CD4-positive, CD25-positive, alpha-beta regulatory T cell (primary cell): Measurements from ENCODE around the gene SKA3. TPM values are rescaled to one million over a fixed set of nuclear protein-coding genes. Genes with fewer than 3 reads are reported as not detected.
"Not testable (repeated sequence)": the region's sequence is repeated elsewhere in the genome, so short reads cannot be mapped to it uniquely, and the experiment has no call there.

Source experiments
- ATAC-seq, 2 donors: fragments of 150-1000 bp; cut with Tn5 transposase; one replicate each; pipeline ENCODE4 v1.10.0; 2021; ENCODE audit warnings: low read depth in 2 of 2, moderate number of reproducible peaks in 2 of 2, moderate library complexity in 1 of 2
- DNase-seq, 3 donors: peaks; one replicate each; pipeline versions ENCODE4 v3.0.0 to v3.0.0-alpha.2; 2012 to 2022; ENCODE audit warnings: mixed read lengths in 1 of 3
- H3K27ac ChIP-seq: one replicate; pipeline ENCODE4 v1.7.0; 2013; ENCODE audit warnings: mild to moderate bottlenecking, low read length; ENCODE audit not compliant: insufficient read depth, poor library complexity, severe bottlenecking
- H3K27me3 ChIP-seq: one replicate; pipeline ENCODE4 v1.7.0; 2013; ENCODE audit warnings: low read length; ENCODE audit not compliant: control insufficient read depth, insufficient read depth
- H3K36me3 ChIP-seq: one replicate; pipeline ENCODE4 v1.7.0; 2013; ENCODE audit warnings: mild to moderate bottlenecking, low read length, moderate library complexity; ENCODE audit not compliant: control insufficient read depth, insufficient read depth
- H3K4me1 ChIP-seq: 2 replicates; pipeline ENCODE4 v1.7.0; 2013; ENCODE audit warnings: mild to moderate bottlenecking, low read length; ENCODE audit not compliant: insufficient read depth, control insufficient read depth, poor library complexity, severe bottlenecking
- H3K4me3 ChIP-seq: one replicate; pipeline ENCODE4 v1.7.0; 2013; ENCODE audit warnings: low read depth, mild to moderate bottlenecking, low read length, moderate library complexity
- H3K9me3 ChIP-seq, 2 experiments: 1 replicate in 1 of 2; 2 replicates in 1 of 2; pipeline ENCODE4 v1.7.0; 2013; ENCODE audit warnings: low read length in 2 of 2, mild to moderate bottlenecking in 1 of 2, moderate library complexity in 1 of 2; ENCODE audit not compliant: control insufficient read depth in 2 of 2
- H3K27ac Mint-ChIP-seq, 3 donors: one replicate each; pipeline ENCODE4 v1.8.0; 2020 to 2022; ENCODE audit warnings: mild to moderate bottlenecking in 3 of 3, mixed read lengths in 3 of 3, moderate library complexity in 2 of 3
- H3K27me3 Mint-ChIP-seq: one replicate; pipeline ENCODE4 v1.8.0; 2022; ENCODE audit warnings: mild to moderate bottlenecking, mixed read lengths
- H3K36me3 Mint-ChIP-seq: one replicate; pipeline ENCODE4 v1.8.0; 2020; ENCODE audit warnings: mixed read lengths
- H3K4me1 Mint-ChIP-seq, 4 donors: one replicate each; pipeline ENCODE4 v1.8.0; 2020 to 2022; ENCODE audit warnings: mixed read lengths in 4 of 4, mild to moderate bottlenecking in 1 of 4
- H3K4me3 Mint-ChIP-seq, 4 donors: one replicate each; pipeline ENCODE4 v1.8.0; 2020 to 2022; ENCODE audit warnings: mild to moderate bottlenecking in 4 of 4, mixed read lengths in 4 of 4, moderate library complexity in 3 of 4
- H3K9me3 Mint-ChIP-seq, 7 donors: one replicate each; pipeline ENCODE4 v1.8.0; 2020 to 2022; ENCODE audit warnings: mixed read lengths in 7 of 7, mild to moderate bottlenecking in 3 of 7, moderate library complexity in 2 of 7
- polyA plus RNA-seq, 4 donors: library from polyadenylated mRNA; unstranded; fragments of 300-500 nt; fragmentation: Illumina TruSeq; gene quantifications; one replicate each; pipeline ENCODE4 v1.2.3, GENCODE V29; 2021
- total RNA-seq: library from RNA; stranded (reverse); gene quantifications from one replicate; pipeline ENCODE4 v1.2.3, GENCODE V29; 2022

SKA3 gene
- total and polyA plus RNA-seq, 5 donors from 2014 or later: 0.72 to 3.0 (median 2.4) TPM

- peaks cover 37% of the 10 kb centered on the region for H3K4me1 ChIP-seq
- H3K36me3 ChIP-seq: peaks cover 14% of the 10 kb centered on the region
- peak overlapping the region; percentile 96 to 100 (median 97) for H3K4me3 Mint-ChIP-seq
- H3K4me3 ChIP-seq: peak overlapping the region; percentile 99
- DNase-seq: no peak
- peaks cover 5 to 43% (median 29%) of the 10 kb centered on the region in 4 donors for H3K4me1 Mint-ChIP-seq
- H3K27ac Mint-ChIP-seq: peak overlapping the region; percentile 98 to 100 (median 99)
- H3K36me3 Mint-ChIP-seq: peaks cover 15% of the 10 kb centered on the region
- H3K27me3 Mint-ChIP-seq: peaks cover 19% of the 10 kb centered on the region
- no peaks in the 10 kb centered on the region for H3K9me3 ChIP-seq
- no peak for ATAC-seq
- H3K27ac ChIP-seq: peak overlapping the region; percentile 99
- peaks cover 0 to 2% (median 0%) of the 10 kb centered on the region in 7 donors for H3K9me3 Mint-ChIP-seq
- peaks cover 2% of the 10 kb centered on the region for H3K27me3 ChIP-seq
Observed at GRCh38 chr13:21139374-21139773, 37.0 kb downstream of the SKA3 start.

- Mint-ChIP-seq H3K9me3 (peaks cover 0 to 2% (median 0%) of the 10 kb centered on the region in 7 donors), H3K27ac (peak overlapping the region in 2 of 3 donors; percentile 3 to 65), H3K4me3 (peak overlapping the region; percentile 50 to 85 (median 75)), H3K36me3 (peaks cover 11% of the 10 kb centered on the region), H3K4me1 (peaks cover 5 to 38% (median 26%) of the 10 kb centered on the region in 4 donors), H3K27me3 (peaks cover 22% of the 10 kb centered on the region)
- ATAC-seq: no peak
- Histone ChIP-seq H3K9me3 (no peaks in the 10 kb centered on the region), H3K4me1 (peaks cover 33% of the 10 kb centered on the region), H3K27me3 (peaks cover 2% of the 10 kb centered on the region), H3K36me3 (peaks cover 11% of the 10 kb centered on the region), H3K27ac (no peak overlapping the region), H3K4me3 (no peak overlapping the region)
- DNase-seq: no peak
Observed at GRCh38 chr13:21138561-21138960, 37.8 kb downstream of the SKA3 start.

GRCh38 chr13:21137696-21138095, 38.7 kb downstream of the SKA3 start:
- ATAC-seq: no peak
- Mint-ChIP-seq H3K4me3 (no peak overlapping the region), H3K9me3 (peaks cover 0 to 2% (median 0%) of the 10 kb centered on the region in 7 donors), H3K36me3 (peaks cover 5% of the 10 kb centered on the region), H3K27me3 (peaks cover 29% of the 10 kb centered on the region), H3K27ac (no peak overlapping the region), H3K4me1 (peaks cover 5 to 30% (median 17%) of the 10 kb centered on the region in 4 donors)
- Histone ChIP-seq H3K27me3 (peaks cover 2% of the 10 kb centered on the region), H3K36me3 (peaks cover 3% of the 10 kb centered on the region), H3K4me1 (peaks cover 25% of the 10 kb centered on the region), H3K9me3 (no peaks in the 10 kb centered on the region), H3K4me3 (no peak overlapping the region), H3K27ac (no peak overlapping the region)
- DNase-seq: no peak

GRCh38 chr13:21135833-21136232, 40.5 kb downstream of the SKA3 start:
- not testable (repeated sequence) for H3K9me3 ChIP-seq, H3K4me3 ChIP-seq, H3K27ac ChIP-seq, H3K36me3 Mint-ChIP-seq, ATAC-seq, H3K27me3 ChIP-seq, H3K4me1 ChIP-seq, DNase-seq, H3K4me3 Mint-ChIP-seq, H3K9me3 Mint-ChIP-seq, H3K27ac Mint-ChIP-seq, H3K36me3 ChIP-seq
- Mint-ChIP-seq H3K27me3 (peaks cover 29% of the 10 kb centered on the region), H3K4me1 (peaks cover 5 to 22% (median 12%) of the 10 kb centered on the region in 4 donors)

- no peak overlapping the region for H3K4me3 ChIP-seq
- DNase-seq (no peak), ATAC-seq (no peak)
- peaks cover under 1% of the 10 kb centered on the region for H3K4me1 ChIP-seq
- H3K27ac Mint-ChIP-seq: no peak overlapping the region
- no peak overlapping the region for H3K27ac ChIP-seq
- H3K4me1 Mint-ChIP-seq: peaks cover 0 to 9% (median 4%) of the 10 kb centered on the region in 4 donors
- H3K27me3 Mint-ChIP-seq: peaks cover 40% of the 10 kb centered on the region
- H3K27me3 ChIP-seq: peaks cover 2% of the 10 kb centered on the region
- no peaks in the 10 kb centered on the region for H3K36me3 ChIP-seq
- H3K9me3 Mint-ChIP-seq: peaks cover 0 to 2% (median 0%) of the 10 kb centered on the region in 7 donors
- no peaks in the 10 kb centered on the region for H3K9me3 ChIP-seq
- H3K4me3 Mint-ChIP-seq: no peak overlapping the region
- peaks cover 4% of the 10 kb centered on the region for H3K36me3 Mint-ChIP-seq
Observed at GRCh38 chr13:21134475-21134874, 41.9 kb downstream of the SKA3 start.

GRCh38 chr13:21133077-21133476, 43.3 kb downstream of the SKA3 start:
- H3K4me1 ChIP-seq: no peaks in the 10 kb centered on the region
- no peak overlapping the region for H3K27ac Mint-ChIP-seq
- peaks cover 36% of the 10 kb centered on the region for H3K27me3 Mint-ChIP-seq
- H3K9me3 ChIP-seq: no peaks in the 10 kb centered on the region
- H3K4me3 Mint-ChIP-seq: no peak overlapping the region
- no peaks in the 10 kb centered on the region for H3K4me1 Mint-ChIP-seq
- ATAC-seq (no peak), DNase-seq (no peak)
- H3K9me3 Mint-ChIP-seq: peaks cover 0 to 2% (median 0%) of the 10 kb centered on the region in 7 donors
- H3K4me3 ChIP-seq: no peak overlapping the region
- H3K36me3 ChIP-seq: no peaks in the 10 kb centered on the region
- H3K27me3 ChIP-seq: peaks cover 2% of the 10 kb centered on the region
- H3K27ac ChIP-seq: no peak overlapping the region
- H3K36me3 Mint-ChIP-seq: peaks cover 4% of the 10 kb centered on the region

GRCh38 chr13:21130116-21130515, 46.2 kb downstream of the SKA3 start:
- Mint-ChIP-seq H3K4me3 (no peak overlapping the region), H3K36me3 (peaks cover 4% of the 10 kb centered on the region), H3K27ac (no peak overlapping the region), H3K9me3 (no peaks in the 10 kb centered on the region), H3K4me1 (no peaks in the 10 kb centered on the region), H3K27me3 (peaks cover 36% of the 10 kb centered on the region)
- DNase-seq: no peak
- Histone ChIP-seq H3K4me1 (no peaks in the 10 kb centered on the region), H3K9me3 (no peaks in the 10 kb centered on the region), H3K4me3 (no peak overlapping the region), H3K27ac (no peak overlapping the region), H3K36me3 (no peaks in the 10 kb centered on the region), H3K27me3 (peaks cover 2% of the 10 kb centered on the region)
- no peak for ATAC-seq

- Mint-ChIP-seq H3K27ac (no peak overlapping the region), H3K36me3 (peaks cover 2% of the 10 kb centered on the region), H3K9me3 (no peaks in the 10 kb centered on the region), H3K27me3 (peaks cover 26% of the 10 kb centered on the region), H3K4me1 (no peaks in the 10 kb centered on the region), H3K4me3 (no peak overlapping the region)
- H3K36me3 ChIP-seq: no peaks in the 10 kb centered on the region
- no peak overlapping the region for H3K27ac ChIP-seq
- H3K27me3 ChIP-seq: no peaks in the 10 kb centered on the region
- no peak overlapping the region for H3K4me3 ChIP-seq
- DNase-seq (no peak), ATAC-seq (no peak)
- H3K4me1 ChIP-seq: no peaks in the 10 kb centered on the region
- H3K9me3 ChIP-seq: no peaks in the 10 kb centered on the region
Observed at GRCh38 chr13:21124852-21125251, 51.5 kb downstream of the SKA3 start.
